ENCODE measurements around the gene GKAP1. TPM values are rescaled to one million over a fixed set of nuclear protein-coding genes. Genes with fewer than 3 reads are reported as not detected.
"Not testable (repeated sequence)": the region's sequence is repeated elsewhere in the genome, so short reads cannot be mapped to it uniquely, and the experiment has no call there.

The GKAP1 gene
- total RNA-seq (1 to 10 TPM; 7.3 to 9.5 TPM), total RNA-seq (0.74 to 25.7 (median 12.0) reads per million in 172 experiments)
- 7.4 TPM for polyA plus RNA-seq (2013, experiment 1 of 2)
- 9.8 TPM for polyA plus RNA-seq (2013, experiment 2 of 2)

DNA sequence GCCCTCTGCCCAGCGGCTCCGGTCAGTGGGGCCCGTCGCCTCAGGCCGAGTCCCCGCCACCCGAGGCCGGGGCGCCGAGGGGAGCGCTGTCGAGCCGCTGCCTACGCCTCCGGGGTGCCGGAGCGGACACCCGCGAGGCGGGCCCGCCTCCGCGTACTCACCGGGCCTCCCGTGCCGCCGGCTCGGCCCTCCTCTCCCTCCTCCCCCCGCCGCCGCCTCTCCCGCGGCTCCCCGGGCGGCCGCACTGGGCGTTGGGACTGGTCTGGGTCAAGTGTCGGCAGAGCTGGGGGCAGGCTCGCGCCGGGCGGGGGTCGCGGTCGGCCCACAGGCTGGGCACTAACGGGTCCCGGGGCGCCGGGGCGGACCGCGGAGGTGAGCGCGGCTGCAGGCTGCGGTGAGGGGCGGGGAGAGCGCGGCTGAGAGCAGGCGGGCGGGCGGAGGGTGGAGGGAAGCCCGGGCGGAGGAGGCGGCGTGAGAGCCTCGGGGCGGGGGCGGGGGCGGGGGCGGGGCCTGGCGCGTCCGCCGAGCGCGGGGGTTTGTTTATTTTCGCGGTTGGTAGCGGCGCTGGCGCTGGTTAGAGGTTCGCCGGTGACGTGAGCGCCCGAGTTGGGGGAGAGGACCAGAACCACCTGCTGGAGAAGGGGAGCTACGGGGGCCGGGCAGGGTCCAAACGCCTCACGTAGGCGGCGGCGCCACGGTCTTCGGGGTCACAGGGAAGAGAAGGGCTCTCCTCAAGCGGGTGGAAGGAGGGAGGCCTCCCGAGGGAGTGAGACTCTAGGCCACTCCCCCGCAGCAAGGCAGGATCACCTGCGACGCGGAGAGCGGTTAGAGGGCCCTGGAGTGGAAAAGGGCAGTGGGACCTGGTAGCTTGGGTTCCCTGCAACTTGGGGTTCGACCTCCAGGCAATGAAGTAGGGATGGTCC, at the start of gene GKAP1:
GKAP1 (minus strand) TSS at position 414 of the 923 bp plus-strand sequence. CDS start 11,252 bp downstream, outside the sequence.
- Mint-ChIP-seq H3K36me3 (ENCODE audit: low read depth) (peaks cover 12% of the 10 kb centered on the region), H3K27ac (peak within 1 kb of the TSS; percentile 90), H3K4me1 (ENCODE audit: low read depth) (peaks cover 10% of the 10 kb centered on the region), H3K4me3 (peak within 1 kb of the TSS; percentile 93)
- ChIA-PET CTCF (interaction anchor here (1.6 kb wide), 1 partner anchor 104 kb away, joined by 4 read pairs; the partner anchor contains the start of gene KIF27), POLR2A (interaction anchor here (0.7 to 2.1 kb wide), 3 partner anchors 104 to 163 kb away, joined by 4 to 6 read pairs (median 4); partner anchors contain the start of genes HNRNPK, KIF27, RMI1 and UBQLN1)
- H3K27ac ChIP-seq (ENCODE audit: low read depth in 1 of 2, low read length in 2 of 2): peak within 1 kb of the TSS; percentile 61 to 74
- ATAC-seq (ENCODE audit: poor library complexity) (peak; percentile 83), DNase-seq (peak; percentile 73 to 93 (median 83))
- not testable (repeated sequence) for H3K9me3 Mint-ChIP-seq; H3K36me3 ChIP-seq (ENCODE audit: insufficient read depth, low read length); H3K4me1 ChIP-seq (ENCODE audit: insufficient read depth, low read length); H3K27me3 ChIP-seq (ENCODE audit: control insufficient read depth in 1 of 2, insufficient read depth in 2 of 2, low read length in 2 of 2); H3K9me3 ChIP-seq (ENCODE audit: control insufficient read depth in 1 of 2, insufficient read depth in 1 of 2, low read length in 2 of 2); H3K27me3 Mint-ChIP-seq
- intact Hi-C loops (cut with DNase I, micrococcal nuclease): loop anchor here (2.0 to 10.0 kb wide), 5 partner anchors 105 to 1925 kb away; partner anchors contain the start of genes UBQLN1 (in 2 of the 2), AGTPBP1 (in 1 of the 2), HNRNPK (in 1 of the 2) and KIF27 (in 1 of the 2)
- peak within 1 kb of the TSS; percentile 56 for H3K4me3 ChIP-seq (ENCODE audit: low read length)

DNA sequence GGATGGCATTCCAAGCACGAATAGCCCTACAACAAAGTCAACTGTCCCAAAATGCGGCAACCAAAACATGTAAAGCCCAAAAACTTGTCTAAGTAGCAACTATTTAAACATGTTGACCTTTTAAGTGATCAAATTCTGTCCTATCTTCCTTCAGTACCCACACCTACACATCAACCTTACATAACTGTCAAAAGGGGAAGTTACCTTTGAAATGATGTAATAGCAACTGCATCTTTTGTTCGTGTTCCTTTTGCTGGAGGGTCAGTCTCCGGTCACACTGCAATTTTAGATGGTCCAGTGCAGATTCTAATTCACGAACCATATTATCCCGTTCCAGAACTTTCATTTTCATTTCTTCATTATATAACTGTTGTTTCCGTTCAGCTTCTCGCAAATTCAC, 32.3 kb upstream of the GKAP1 start:
- DNase-seq; H3K9me3 ChIP-seq (ENCODE audit: control insufficient read depth in 1 of 2, insufficient read depth in 1 of 2, low read length in 2 of 2); H3K27me3 Mint-ChIP-seq; H3K27me3 ChIP-seq (ENCODE audit: control insufficient read depth in 1 of 2, insufficient read depth in 2 of 2, low read length in 2 of 2); H3K9me3 Mint-ChIP-seq; H3K27ac ChIP-seq (ENCODE audit: low read depth in 1 of 2, low read length in 2 of 2); H3K36me3 ChIP-seq (ENCODE audit: insufficient read depth, low read length); H3K4me3 Mint-ChIP-seq; H3K4me1 Mint-ChIP-seq (ENCODE audit: low read depth); POLR2A ChIA-PET; CTCF ChIA-PET; intact Hi-C loops (cut with DNase I, micrococcal nuclease); H3K4me1 ChIP-seq (ENCODE audit: insufficient read depth, low read length); H3K4me3 ChIP-seq (ENCODE audit: low read length); H3K27ac Mint-ChIP-seq; H3K36me3 Mint-ChIP-seq (ENCODE audit: low read depth); ATAC-seq (ENCODE audit: poor library complexity): not testable (repeated sequence)

DNA sequence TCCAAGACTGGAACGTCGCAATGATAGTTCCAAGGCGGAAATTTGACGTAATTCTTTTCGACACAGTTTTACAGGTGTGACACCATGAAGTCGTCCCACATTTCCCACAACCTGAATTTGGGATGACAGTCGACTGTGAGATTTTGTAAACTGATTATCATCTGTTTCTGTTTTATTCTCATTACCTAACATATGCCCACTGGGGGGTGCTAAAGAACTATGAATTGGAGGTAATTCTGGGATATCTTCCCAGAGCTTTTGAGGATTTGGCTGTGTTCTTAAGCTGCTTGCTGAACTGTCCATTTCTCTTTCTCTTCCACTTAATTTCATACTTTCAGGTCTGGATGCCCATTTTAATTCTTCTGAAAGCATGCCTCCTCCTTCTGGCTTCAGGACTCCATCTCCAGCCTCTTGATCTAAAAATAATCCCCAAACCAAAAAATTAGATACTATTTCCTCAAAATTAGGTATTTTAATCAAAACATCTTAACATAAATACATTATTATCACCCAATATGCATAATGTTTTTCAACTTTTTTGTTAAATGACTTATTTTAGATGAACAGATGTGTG, 19.6 kb upstream of the GKAP1 start:
- POLR2A ChIA-PET; H3K9me3 Mint-ChIP-seq; H3K27ac ChIP-seq (ENCODE audit: low read depth in 1 of 2, low read length in 2 of 2); H3K27me3 ChIP-seq (ENCODE audit: control insufficient read depth in 1 of 2, insufficient read depth in 2 of 2, low read length in 2 of 2); ATAC-seq (ENCODE audit: poor library complexity); H3K4me1 ChIP-seq (ENCODE audit: insufficient read depth, low read length); H3K4me1 Mint-ChIP-seq (ENCODE audit: low read depth); H3K27ac Mint-ChIP-seq; DNase-seq; H3K36me3 Mint-ChIP-seq (ENCODE audit: low read depth); H3K9me3 ChIP-seq (ENCODE audit: control insufficient read depth in 1 of 2, insufficient read depth in 1 of 2, low read length in 2 of 2); H3K27me3 Mint-ChIP-seq; CTCF ChIA-PET; H3K36me3 ChIP-seq (ENCODE audit: insufficient read depth, low read length); H3K4me3 Mint-ChIP-seq; H3K4me3 ChIP-seq (ENCODE audit: low read length); intact Hi-C loops (cut with DNase I, micrococcal nuclease): not testable (repeated sequence)

DNA sequence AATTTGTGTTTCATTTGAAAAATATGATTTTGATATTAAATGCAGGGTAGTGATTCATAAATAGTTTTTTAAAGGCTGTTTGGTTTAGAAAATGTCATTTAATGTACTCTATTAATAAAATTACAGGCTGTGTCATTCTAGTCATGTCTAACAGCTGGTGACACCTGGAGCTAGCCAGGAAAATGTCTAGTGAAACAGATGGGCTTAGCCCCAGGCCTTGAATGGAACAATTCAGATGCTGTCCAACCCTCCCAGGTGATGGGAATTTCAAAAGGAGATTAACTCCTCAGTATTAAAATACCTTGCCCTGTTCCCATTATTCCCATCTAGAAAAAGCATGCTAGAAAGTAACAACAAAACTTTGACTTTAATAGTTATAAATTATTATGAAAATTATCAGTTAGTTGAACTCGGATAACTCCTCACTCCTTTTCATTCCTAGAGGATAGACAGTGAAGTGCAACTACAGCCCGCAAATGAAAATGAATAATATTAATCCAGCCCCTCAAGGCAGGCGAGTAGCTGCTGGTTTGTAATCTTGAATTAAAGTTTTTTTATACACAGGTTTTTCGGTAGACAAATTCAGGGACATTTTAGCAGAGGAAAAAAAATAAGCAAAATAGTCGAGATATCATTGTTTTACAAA, 13.0 kb upstream of the GKAP1 start:
- intact Hi-C loops (cut with DNase I, micrococcal nuclease); H3K4me3 ChIP-seq (ENCODE audit: low read length); H3K36me3 Mint-ChIP-seq (ENCODE audit: low read depth); H3K9me3 Mint-ChIP-seq; H3K27ac ChIP-seq (ENCODE audit: low read depth in 1 of 2, low read length in 2 of 2); DNase-seq; H3K36me3 ChIP-seq (ENCODE audit: insufficient read depth, low read length); CTCF ChIA-PET; H3K4me3 Mint-ChIP-seq; H3K27ac Mint-ChIP-seq; ATAC-seq (ENCODE audit: poor library complexity); H3K27me3 Mint-ChIP-seq; H3K4me1 Mint-ChIP-seq (ENCODE audit: low read depth); H3K4me1 ChIP-seq (ENCODE audit: insufficient read depth, low read length); H3K27me3 ChIP-seq (ENCODE audit: control insufficient read depth in 1 of 2, insufficient read depth in 2 of 2, low read length in 2 of 2); H3K9me3 ChIP-seq (ENCODE audit: control insufficient read depth in 1 of 2, insufficient read depth in 1 of 2, low read length in 2 of 2); POLR2A ChIA-PET: not testable (repeated sequence)

DNA sequence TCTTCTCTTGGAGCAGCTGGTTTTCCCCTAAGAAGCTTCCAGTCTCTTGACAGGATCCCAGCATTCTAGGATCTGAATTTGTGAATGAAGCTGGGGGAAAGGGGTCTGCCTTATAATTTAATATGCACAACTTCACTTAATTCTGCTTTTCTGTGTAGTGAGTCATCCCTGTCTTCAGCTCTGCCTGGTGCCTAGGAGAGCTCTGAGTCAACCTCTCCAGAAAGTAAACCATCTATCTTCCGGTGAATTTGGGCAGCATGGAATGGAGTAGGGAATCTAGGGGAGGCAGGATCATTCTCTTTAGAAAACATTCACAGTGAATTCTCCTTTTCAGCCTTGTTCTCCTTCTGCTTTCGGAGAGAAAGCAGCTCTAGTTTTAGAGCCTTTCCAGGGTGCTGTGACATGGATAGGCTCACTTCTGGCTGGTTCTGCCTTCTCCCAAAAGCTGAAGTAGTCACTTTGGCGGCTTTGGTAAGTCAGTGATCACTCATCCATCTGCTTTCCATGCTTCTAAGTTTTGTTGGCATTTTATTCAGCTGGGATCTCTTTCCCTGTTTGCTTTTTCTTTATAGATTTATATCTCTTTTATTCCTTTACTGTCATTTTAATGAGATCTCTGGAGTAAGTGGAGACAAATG, 7.5 kb upstream of the GKAP1 start:
- DNase-seq; H3K27ac Mint-ChIP-seq; H3K4me1 Mint-ChIP-seq (ENCODE audit: low read depth); H3K27me3 ChIP-seq (ENCODE audit: control insufficient read depth in 1 of 2, insufficient read depth in 2 of 2, low read length in 2 of 2); H3K9me3 ChIP-seq (ENCODE audit: control insufficient read depth in 1 of 2, insufficient read depth in 1 of 2, low read length in 2 of 2); H3K4me3 ChIP-seq (ENCODE audit: low read length); H3K36me3 ChIP-seq (ENCODE audit: insufficient read depth, low read length); H3K4me3 Mint-ChIP-seq; H3K36me3 Mint-ChIP-seq (ENCODE audit: low read depth); CTCF ChIA-PET; H3K9me3 Mint-ChIP-seq; H3K27me3 Mint-ChIP-seq; ATAC-seq (ENCODE audit: poor library complexity); H3K27ac ChIP-seq (ENCODE audit: low read depth in 1 of 2, low read length in 2 of 2); intact Hi-C loops (cut with DNase I, micrococcal nuclease); H3K4me1 ChIP-seq (ENCODE audit: insufficient read depth, low read length): not testable (repeated sequence)
- POLR2A ChIA-PET: interaction anchor here (0.6 kb wide), 1 partner anchor 30 kb away, joined by 3 read pairs; no protein-coding TSS in a partner anchor

DNA sequence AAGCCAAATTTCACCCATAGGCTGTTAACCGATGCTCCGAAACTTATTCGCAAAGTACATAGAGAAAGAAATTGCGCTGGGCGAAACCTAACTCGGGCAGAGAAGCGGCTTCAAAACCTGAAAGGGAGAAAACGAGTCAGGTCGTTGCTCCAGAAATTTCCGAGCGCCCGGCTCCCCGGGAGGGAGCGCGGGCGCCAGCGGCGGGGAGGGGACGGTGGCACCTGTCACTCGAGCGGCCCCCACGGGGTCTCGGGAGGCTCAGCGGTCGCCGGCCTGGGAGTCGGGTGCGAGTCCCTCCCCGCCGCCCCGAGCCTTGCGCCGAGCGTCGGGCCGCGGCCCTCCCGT, 586 bp downstream of the GKAP1 start:
- intact Hi-C loops (cut with DNase I, micrococcal nuclease): loop anchor here (2.0 to 10.0 kb wide), 5 partner anchors 105 to 1925 kb away; partner anchors contain the start of genes UBQLN1 (in 2 of the 2), AGTPBP1 (in 1 of the 2), HNRNPK (in 1 of the 2) and KIF27 (in 1 of the 2)
- H3K27me3 ChIP-seq (ENCODE audit: control insufficient read depth in 1 of 2, insufficient read depth in 2 of 2, low read length in 2 of 2); H3K36me3 ChIP-seq (ENCODE audit: insufficient read depth, low read length); H3K9me3 Mint-ChIP-seq; H3K9me3 ChIP-seq (ENCODE audit: control insufficient read depth in 1 of 2, insufficient read depth in 1 of 2, low read length in 2 of 2); H3K27me3 Mint-ChIP-seq; H3K4me1 ChIP-seq (ENCODE audit: insufficient read depth, low read length): not testable (repeated sequence)
- Mint-ChIP-seq H3K36me3 (ENCODE audit: low read depth) (peaks cover 12% of the 10 kb centered on the region), H3K27ac (peak overlapping the region; percentile 90), H3K4me3 (peak overlapping the region; percentile 93), H3K4me1 (ENCODE audit: low read depth) (peaks cover 10% of the 10 kb centered on the region)
- Histone ChIP-seq H3K4me3 (ENCODE audit: low read length) (peak overlapping the region; percentile 56), H3K27ac (ENCODE audit: low read depth in 1 of 2, low read length in 2 of 2) (peak overlapping the region in 1 of 2 donors; percentile 21)
- CTCF ChIA-PET: interaction anchor here (1.6 kb wide), 1 partner anchor 104 kb away, joined by 4 read pairs; the partner anchor contains the start of gene KIF27
- ATAC-seq (ENCODE audit: poor library complexity): peak; percentile 9
- POLR2A ChIA-PET: interaction anchor here (1.2 kb wide), 1 partner anchor 104 kb away, joined by 4 read pairs; the partner anchor contains the start of gene KIF27
- peak in 5 of 14 experiments; percentile 9 to 48 (median 16) for DNase-seq

All from CD4-positive, alpha-beta T cell (primary cell).